Activated gamma-delta T cell (primary cell): ENCODE measurements around the gene SRSF1.
"Not testable (repeated sequence)": the region's sequence is repeated elsewhere in the genome, so short reads cannot be mapped to it uniquely, and the experiment has no call there.

Experiments
- DNase-seq: peaks from one replicate; lab custom pipeline; 2025; lab: John Stamatoyannopoulos, UW
- total RNA-seq, 2 donors: gene quantifications; one replicate each; lab custom pipeline; 2026; lab: John Stamatoyannopoulos, UW

The SRSF1 gene
- total RNA-seq = 105 to 131 reads per million in 2 donors

GRCh38 chr17:58006924-58007780 lies at the start of gene SRSF1:
Gene SRSF1, minus strand, starts transcription at chr17:58007246. Its CDS starts 109 bp downstream, at chr17:58007137.
- DNase-seq = peak; percentile 94

DNA sequence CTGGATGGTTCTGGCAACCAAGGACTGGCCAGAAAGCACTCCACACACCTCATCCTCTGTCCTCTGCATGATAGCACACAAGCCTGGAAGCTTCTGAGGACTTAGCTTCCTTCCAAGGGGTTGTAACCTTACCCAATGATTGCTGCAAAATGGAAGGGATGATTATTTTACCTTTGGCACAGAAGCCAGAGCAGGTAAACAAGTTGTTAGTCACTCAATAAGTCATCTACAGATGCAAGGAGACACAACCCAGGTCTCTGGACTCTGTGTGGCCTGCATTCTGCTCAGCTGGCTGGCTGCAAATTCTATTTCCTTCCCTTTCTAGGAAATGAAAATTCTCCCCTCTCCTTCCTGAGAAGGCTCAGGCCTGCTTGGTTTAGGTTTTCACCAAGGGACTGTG lies 49.4 kb upstream of the SRSF1 start:
- no peak for DNase-seq

- DNase-seq = no peak
Observed at GRCh38 chr17:58054641-58055040, 47.6 kb upstream of the SRSF1 start.

- DNase-seq = no peak
Observed at GRCh38 chr17:58052945-58053715, 46.1 kb upstream of the SRSF1 start.

- DNase-seq = no peak
Observed at GRCh38 chr17:58052407-58052806, 45.4 kb upstream of the SRSF1 start.

DNA sequence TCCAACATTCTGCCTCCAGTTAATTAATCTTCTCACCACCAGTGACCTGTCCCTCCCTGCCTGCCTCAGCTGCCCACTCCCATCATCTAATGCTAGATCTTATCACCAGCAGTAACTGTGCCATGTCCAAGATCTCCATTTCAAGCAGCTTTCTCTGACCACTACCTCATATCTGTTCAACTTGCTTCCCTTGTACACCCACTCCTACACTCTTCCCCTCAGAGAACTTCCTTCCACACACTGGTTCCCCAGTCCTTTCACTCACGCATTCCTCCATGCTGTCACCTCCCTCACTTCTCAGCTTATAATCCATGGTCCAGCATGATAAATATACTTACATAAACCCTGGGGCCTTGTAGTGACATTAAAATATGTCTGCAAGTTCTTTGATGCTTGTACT lies 44.4 kb upstream of the SRSF1 start:
- DNase-seq = no peak

- DNase-seq = no peak
Observed at GRCh38 chr17:58050966-58051365, 43.9 kb upstream of the SRSF1 start.

- DNase-seq = no peak
Observed at GRCh38 chr17:58049533-58049932, 42.5 kb upstream of the SRSF1 start.

DNA sequence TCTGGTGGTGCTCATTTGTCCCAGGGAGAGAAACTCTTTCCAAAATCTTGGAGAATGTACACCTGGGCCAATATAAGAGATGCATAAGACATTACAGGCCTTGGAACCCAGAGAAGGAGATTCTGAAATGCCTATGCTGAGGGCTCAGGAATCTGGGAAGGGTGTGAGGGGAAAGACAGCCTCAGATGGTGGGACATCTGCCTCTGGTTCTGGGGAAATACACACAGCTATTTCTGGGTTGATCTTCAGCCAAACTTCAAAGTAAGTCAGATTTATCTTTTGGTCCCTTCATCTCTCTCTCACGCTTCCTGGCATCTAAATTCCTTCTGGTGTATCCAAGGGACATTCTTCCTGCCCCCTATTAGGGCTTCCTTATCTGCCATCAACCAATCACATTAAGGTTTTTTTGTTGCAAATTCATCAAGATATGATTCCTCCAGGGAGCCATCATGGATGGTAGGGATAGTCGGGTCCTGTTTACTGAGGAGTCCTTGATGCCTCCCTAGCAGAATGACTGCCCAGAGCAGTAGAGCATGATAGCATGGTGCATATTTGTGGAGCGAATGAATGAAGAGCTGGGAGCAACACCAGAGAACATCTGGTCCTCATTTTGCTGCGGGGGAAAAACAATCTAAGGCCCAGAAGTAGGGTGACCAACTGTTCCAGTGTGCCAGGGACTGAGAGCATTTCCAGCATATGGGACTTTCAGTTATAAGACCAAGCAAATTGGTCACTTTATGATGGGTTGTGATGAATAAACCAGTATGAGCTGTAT lies 40.5 kb upstream of the SRSF1 start:
- no peak for DNase-seq

DNA sequence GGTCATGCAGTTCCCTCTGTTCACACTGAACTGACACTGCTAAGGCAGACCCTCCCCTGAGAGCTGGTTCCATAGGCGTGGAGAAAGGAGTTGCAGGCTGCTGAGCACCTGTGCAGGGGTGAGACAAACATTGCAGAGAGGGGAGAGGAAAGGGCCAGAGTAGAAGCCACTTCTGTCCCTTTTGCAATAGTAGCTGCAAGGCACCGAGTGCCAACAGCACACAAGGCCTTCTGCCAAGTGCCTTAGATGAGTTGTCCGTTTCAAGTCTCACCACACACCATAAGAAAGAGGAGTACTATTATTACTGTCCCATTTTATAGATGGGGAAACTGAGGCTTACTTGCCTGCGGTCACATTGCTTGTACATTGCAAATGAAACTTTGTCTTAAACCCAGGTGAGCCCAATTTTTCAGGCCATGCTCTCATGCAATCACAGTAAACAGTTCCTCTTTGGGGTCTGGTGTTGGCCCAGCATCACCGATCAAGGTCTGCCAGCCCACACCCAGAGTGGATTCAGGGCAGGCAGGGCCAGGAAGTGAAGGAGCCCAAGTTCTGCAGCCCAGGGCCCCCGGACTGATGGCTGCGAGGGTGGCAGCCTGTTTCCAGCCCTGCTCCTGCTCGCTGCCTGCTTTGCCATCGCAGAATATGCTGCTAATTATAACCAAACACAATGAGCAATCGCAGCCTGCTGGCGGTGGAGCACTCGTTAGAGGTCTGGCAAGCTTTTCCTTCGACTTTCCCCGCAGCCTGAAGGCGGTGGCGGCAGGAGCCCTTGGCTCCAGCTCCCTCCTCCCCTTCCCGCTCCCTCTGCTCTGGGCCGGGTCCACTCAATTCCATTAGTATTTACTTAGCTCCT lies 39.4 kb upstream of the SRSF1 start:
- DNase-seq = no peak

- not testable (repeated sequence) for DNase-seq
Observed at GRCh38 chr17:58044256-58044655, 37.2 kb upstream of the SRSF1 start.

DNA sequence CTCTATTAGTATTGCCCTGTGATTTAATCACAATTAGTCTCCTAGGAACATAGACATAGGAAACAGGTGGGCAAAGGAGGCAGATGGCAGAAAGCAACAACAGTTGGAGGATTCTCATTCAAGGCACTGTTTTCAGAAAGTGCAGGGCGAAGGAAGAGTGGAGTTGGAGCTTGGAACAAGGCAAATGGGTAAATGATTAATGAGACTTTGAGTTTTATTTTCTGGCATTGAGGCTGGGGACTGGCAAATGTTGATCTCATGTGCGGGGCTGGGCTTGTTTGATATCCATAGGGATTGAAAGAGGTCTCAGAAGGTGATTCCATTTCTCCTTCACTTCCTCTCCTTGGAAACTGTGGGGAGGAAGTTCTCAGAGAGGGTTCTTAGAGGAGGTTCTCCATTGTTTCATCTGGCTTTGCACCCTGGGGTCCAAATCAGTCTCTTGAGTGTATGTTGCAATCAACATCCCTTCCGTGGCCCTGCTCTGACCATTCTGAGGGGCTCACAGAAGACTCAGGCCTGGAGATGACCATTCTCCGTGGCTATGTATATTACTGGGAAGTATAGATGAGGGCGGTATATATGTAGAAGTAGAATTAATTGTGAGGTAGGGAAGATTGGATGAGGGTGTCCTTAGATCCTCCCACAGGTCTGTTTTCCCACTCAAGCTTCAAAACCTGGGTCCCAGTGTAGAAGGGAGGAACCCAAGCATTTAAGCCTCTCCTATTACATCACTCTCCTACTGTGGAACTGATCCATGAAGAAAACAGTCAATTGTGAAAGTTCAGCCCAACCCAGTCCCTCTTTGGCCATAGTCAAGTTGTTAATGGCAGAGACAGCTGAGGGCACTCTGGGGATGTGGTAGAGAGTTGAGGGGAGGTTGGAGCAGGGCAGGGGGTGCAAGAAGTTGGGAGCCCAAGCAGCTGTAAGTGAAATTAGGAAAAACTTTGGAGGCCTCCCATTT lies 36.5 kb upstream of the SRSF1 start:
- DNase-seq = no peak

- DNase-seq = no peak
Observed at GRCh38 chr17:58041161-58041560, 34.1 kb upstream of the SRSF1 start.

DNA sequence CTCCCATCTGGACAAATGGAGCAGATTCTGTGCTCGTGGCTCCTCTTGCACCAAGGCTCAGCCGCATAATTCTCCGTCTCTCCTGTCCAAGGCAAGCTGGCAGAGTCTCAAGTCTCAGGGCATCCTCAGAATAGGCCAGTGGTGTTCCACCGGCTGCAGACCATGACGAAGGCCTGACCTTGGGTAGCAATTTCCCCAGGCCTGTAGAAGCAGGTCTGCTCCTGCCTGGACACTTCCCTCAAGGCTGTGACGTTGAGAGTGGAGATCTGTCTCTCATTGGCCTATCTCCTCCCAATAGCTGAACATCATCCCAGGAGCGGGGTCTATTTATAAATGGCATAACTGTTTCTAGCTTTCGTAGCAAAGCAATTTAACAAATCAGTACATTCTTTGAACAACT lies 33.3 kb upstream of the SRSF1 start:
- no peak for DNase-seq

GRCh38 chr17:58039975-58040374 lies 32.9 kb upstream of the SRSF1 start:
- DNase-seq = no peak

DNA sequence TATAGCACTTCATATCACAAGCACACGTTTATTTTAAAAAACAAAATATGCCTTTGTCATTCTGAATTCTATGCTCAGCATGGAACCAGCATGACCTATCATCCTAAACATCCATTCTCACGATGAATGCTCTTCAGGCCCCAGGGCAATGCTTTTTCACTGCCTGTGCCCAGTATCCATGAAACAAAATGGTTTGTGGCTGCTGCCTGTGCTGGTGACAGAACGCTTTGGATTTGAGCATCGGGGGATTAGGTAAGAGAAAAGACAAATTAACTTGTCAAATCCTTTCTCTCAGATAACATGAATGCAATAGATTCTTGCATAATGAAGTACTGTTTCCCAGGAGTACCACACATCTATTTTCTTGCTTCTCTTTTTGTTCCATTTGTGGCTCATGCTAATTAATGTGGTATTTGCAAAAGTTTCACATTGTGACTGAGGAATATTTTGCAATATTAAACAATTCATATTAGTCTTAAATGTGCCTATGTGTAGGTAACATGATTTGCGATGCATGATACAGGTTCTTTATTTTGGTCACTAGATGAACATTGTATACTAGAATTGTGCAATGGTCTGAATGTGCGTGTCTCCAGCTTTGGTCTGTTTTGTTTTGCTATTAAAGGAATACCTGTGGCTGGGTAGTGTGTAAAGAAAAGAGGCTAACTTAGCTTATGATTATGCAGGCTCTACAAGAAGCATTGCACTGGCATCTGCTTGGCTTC lies 25.8 kb upstream of the SRSF1 start:
- DNase-seq = no peak

DNA sequence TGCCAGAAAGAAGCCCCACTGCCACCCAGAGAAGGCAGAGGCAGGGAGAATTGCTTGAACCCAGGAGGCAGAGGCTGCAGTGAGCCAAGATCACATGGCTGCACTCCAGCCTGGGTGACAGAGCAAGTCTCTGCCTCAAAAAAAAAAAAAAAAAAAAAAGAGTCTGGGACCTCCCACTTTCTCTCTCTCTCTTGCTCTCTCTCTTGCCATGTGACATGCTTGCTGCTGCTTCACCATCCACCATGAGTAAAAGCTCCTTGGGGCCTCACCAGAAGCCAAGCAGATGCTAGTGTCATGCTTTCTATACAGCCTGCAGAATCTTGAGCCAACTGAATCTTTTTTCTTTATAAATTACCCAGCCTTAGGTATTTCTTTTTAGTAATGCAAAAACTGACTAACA lies 21.5 kb upstream of the SRSF1 start:
- DNase-seq = no peak

DNA sequence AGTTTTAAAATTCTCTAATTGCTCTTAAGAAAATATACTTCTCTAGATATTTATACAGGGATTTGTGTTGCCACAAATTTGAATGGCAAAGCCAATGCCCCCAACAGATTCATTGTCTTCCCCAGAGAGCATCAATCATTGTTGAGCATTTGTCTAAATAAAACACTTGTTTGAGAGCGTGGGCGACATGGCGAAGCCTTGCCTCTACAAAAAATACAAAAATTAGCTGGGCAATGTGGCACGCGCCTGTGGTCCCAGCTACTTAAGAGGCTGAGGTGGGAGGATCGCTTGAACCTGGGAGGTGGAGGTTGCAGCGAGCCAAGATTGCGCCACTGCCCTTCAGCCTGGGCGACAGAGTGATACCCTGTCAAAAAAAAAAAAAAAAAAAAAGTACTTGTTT lies 13.4 kb upstream of the SRSF1 start:
- DNase-seq = no peak

GRCh38 chr17:58019521-58019920 lies 12.5 kb upstream of the SRSF1 start:
- no peak for DNase-seq

DNA sequence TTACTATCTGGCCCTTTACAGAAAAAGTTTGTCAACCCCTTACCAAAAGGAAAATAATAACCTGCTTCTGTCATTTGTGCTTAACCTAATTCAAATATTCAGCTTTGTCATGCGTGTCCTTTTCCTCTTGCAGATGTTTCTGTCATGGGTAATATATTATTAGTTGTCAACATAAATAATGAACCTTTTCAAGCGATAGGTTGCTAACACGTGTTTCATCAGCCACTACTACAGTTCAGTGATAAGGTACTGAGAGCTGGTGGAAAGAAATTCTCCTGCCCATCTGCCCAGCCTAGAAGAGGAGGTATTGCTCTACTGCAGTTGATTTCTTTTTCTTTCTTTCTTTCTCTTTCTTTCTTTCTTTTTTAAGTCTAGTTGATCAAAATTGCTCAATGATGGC lies 12.0 kb upstream of the SRSF1 start:
- DNase-seq = no peak
